GM18858 (cell line): ENCODE results near the gene ZNF383.
"Not testable (repeated sequence)": the region's sequence is repeated elsewhere in the genome, so short reads cannot be mapped to it uniquely, and the experiment has no call there.

Experiments used
- ATAC-seq: cut with Tn5 transposase; IDR thresholded peaks from one replicate; pipeline ENCODE4 v1.9.1; 2021; ENCODE audit not compliant: unreplicated experiment

Gene ZNF383

GRCh38 chr19:37292998-37293939 is 75.3 kb downstream of the ZNF383 start:
- ATAC-seq, result not testable (repeated sequence)

DNA sequence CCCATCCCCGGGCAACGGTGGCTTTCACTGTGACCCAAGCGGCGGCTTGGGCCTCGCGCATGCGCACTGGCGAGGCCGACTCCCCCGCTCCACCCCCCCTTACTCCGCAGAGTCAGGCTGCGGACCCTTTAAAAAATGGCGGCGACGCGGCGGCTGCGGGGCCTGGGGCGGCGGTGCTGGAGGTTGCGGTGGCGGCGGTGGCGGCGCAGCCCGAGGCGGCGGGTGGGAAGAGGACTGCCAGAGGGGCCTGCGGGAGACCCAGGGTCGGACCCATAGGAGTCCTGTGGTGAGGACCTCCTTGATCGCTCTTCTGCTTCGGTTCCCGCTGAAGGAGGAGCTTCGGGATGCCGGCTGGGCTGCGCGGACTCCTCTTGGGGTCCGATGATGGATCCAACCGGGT is 76.2 kb downstream of the ZNF383 start:
- not testable (repeated sequence) for ATAC-seq
